ENCODE results near the gene ABRAXAS1. TPM values are rescaled to one million over a fixed set of nuclear protein-coding genes. Genes with fewer than 3 reads are reported as not detected.

ABRAXAS1 gene
- total and polyA plus RNA-seq, 10 of the 15 experiments (the other 5 are each of a cell fraction or from before 2014, with no cell fraction given): 2.2 to 9.7 (median 5.8) TPM

GRCh38 chr4:83440148-83440814 is 44.6 kb downstream of the ABRAXAS1 start:
- Histone ChIP-seq H4K20me1 (ENCODE audit: control insufficient read depth, insufficient read depth) (no peaks in the 10 kb centered on the region), H3K27me3 (replicated peaks in 1 of 2; ENCODE audit: control insufficient read depth in 2 of 2, insufficient read depth in 2 of 2, low read length in 1 of 2) (no peaks in the 10 kb centered on the region), H3K79me2 (ENCODE audit: control insufficient read depth, insufficient read depth, low read length) (no peaks in the 10 kb centered on the region), H3K9ac (ENCODE audit: control insufficient read depth, insufficient read depth, low read length) (no peak overlapping the region), H2AFZ (ENCODE audit: control insufficient read depth, low read depth, low read length) (no peak overlapping the region), H3K27ac (ENCODE audit: control insufficient read depth, insufficient read depth) (no peak overlapping the region), H3K4me1 (ENCODE audit: control insufficient read depth, insufficient read depth, low read length) (no peaks in the 10 kb centered on the region), H3K4me2 (ENCODE audit: control insufficient read depth, insufficient read depth) (no peak overlapping the region), H3K9me3 (replicated peaks; ENCODE audit: control insufficient read depth, insufficient read depth, low read length) (no peaks in the 10 kb centered on the region), H3K36me3 (ENCODE audit: control insufficient read depth in 2 of 2, insufficient read depth in 2 of 2, low read length in 1 of 2) (no peaks in the 10 kb centered on the region; a peak in 3 of 4 replicates), H3K4me3 (no peak overlapping the region)
- TF ChIP-seq ZNF384 (IDR thresholded peaks at IDR 0.05; ENCODE audit: borderline replicate concordance, low read depth, low read length): no peak
- peak; percentile 58; the same call in 1 of the 2 replicates for TF ChIP-seq MEF2A (IDR thresholded peaks at IDR 0.05; ENCODE audit: insufficient read depth, low read depth, low read length)
- TF ChIP-seq ZBTB4 (CRISPR knock-in tag; IDR thresholded peaks at IDR 0.05): no peak
- DNase-seq (ENCODE audit: low read depth, low spot score) (no peak), FAIRE-seq (no peak), ATAC-seq (peak; percentile 53)
- ChIA-PET POLR2A (interaction anchor here (0.5 kb wide), 1 partner anchor 1063 kb away, joined by 4 read pairs; no protein-coding TSS in a partner anchor), SMC1A (ENCODE audit: uncharacterized antibody, unreplicated experiment) (interaction anchor here (1.2 to 1.5 kb wide), 2 partner anchors 10 to 13 kb away, joined by 3 to 5 read pairs; no protein-coding TSS in a partner anchor), RAD21 (ENCODE audit: unreplicated experiment) (no interaction called here), CTCF (no interaction called here)
- no TSS peak for BruUV-seq (replicated peaks)
- intact Hi-C loops (cut with micrococcal nuclease; ENCODE audit: unreplicated experiment): loop anchor here (5.0 kb wide), 1 partner anchor 78 kb away; no protein-coding TSS in a partner anchor
- WGBS (ENCODE audit: insufficient coverage, insufficient replicate concordance, low lambda C conversion rate, missing lambda C conversion rate): 12% methylated on average over 1 of the region's 1 CpG
- in situ Hi-C loops (cut with MboI): no loop called here
